SU-DHL-6 (cell line): ENCODE data around the gene ZSWIM7.

Source experiments
- H2AFZ ChIP-seq: fragments of 200-600 bp; sonication (generic); 2 replicates; pipeline ENCODE4 v1.6.1; 2014; ENCODE audit warnings: low read depth, mild to moderate bottlenecking, moderate library complexity, mixed read lengths, antibody characterized with exemption, low read length; ENCODE audit not compliant: severe bottlenecking
- H3F3A ChIP-seq: fragments of 200-600 bp; shearing (Covaris generic); 2 replicates; pipeline ENCODE4 v1.6.0; 2016; ENCODE audit warnings: antibody characterized with exemption, mild to moderate bottlenecking; ENCODE audit not compliant: insufficient read depth
- H3K27ac ChIP-seq: fragments of 200-600 bp; sonication (generic); 2 replicates; pipeline ENCODE4 v1.5.1; 2016; ENCODE audit warnings: low read depth, mild to moderate bottlenecking, low read length, moderate library complexity, mixed read lengths
- H3K27me3 ChIP-seq: fragments of 200-600 bp; sonication (generic), shearing (Covaris generic); 2 replicates; pipeline ENCODE4 v1.6.0; 2014; ENCODE audit warnings: mild to moderate bottlenecking, low read length
- H3K36me3 ChIP-seq: fragments of 200-600 bp; sonication (generic); 2 replicates; pipeline ENCODE4 v1.6.1; 2014; ENCODE audit warnings: mild to moderate bottlenecking, low read length, mixed read lengths
- H3K4me2 ChIP-seq: fragments of 300-600, 200-600 bp; shearing (Covaris generic), sonication (generic); 2 replicates; pipeline ENCODE4 v1.6.0; 2014; ENCODE audit warnings: low read length, low read depth, mild to moderate bottlenecking; ENCODE audit not compliant: poor library complexity, severe bottlenecking
- H3K4me3 ChIP-seq: fragments of 200-600 bp; sonication (generic); 2 replicates; pipeline ENCODE4 v1.5.1; 2014; ENCODE audit warnings: antibody characterized with exemption, low read length, mild to moderate bottlenecking, mixed read lengths; ENCODE audit not compliant: insufficient read depth, poor library complexity, severe bottlenecking
- H3K79me2 ChIP-seq: fragments of 200-600 bp; sonication (generic); 2 replicates; pipeline ENCODE4 v1.6.1; 2014; ENCODE audit warnings: mild to moderate bottlenecking, low read length, moderate library complexity; ENCODE audit not compliant: insufficient read depth
- H3K9ac ChIP-seq: fragments of 200-600 bp; sonication (generic); 2 replicates; pipeline ENCODE4 v1.7.0; 2014; ENCODE audit warnings: mild to moderate bottlenecking, low read length
- H3K9me2 ChIP-seq: fragments of 200-600 bp; sonication (generic); replicated peaks from 2 replicates; pipeline ENCODE4 v1.6.1; 2014; ENCODE audit warnings: low read length; ENCODE audit not compliant: insufficient read depth
- H3K9me3 ChIP-seq: fragments of 200-600 bp; sonication (generic); 2 replicates; pipeline ENCODE4 v1.6.1; 2014; ENCODE audit warnings: low read length, mixed read lengths; ENCODE audit not compliant: insufficient read depth
- H4K20me1 ChIP-seq: fragments of 200-600 bp; sonication (generic); 2 replicates; pipeline ENCODE4 v1.6.1; 2014; ENCODE audit warnings: low read depth, mild to moderate bottlenecking, antibody characterized with exemption, low read length, moderate library complexity, mixed read lengths
- CTCF ChIP-seq: fragments of 200-600 bp; sonication (generic); IDR thresholded peaks from one replicate; pipeline ENCODE4 v1.5.1; 2017; ENCODE audit warnings: antibody characterized with exemption, mild to moderate bottlenecking, low read length, moderate library complexity; ENCODE audit not compliant: insufficient read depth, poor library complexity, severe bottlenecking
- EZH2phosphoT487 ChIP-seq: fragments of 200-600 bp; sonication (generic), shearing (Covaris generic); conservative IDR thresholded peaks from 2 replicates; pipeline ENCODE4 v1.6.1; 2018; ENCODE audit warnings: mild to moderate bottlenecking, antibody characterized with exemption, low read length, moderate library complexity, mixed read lengths

Gene ZSWIM7

DNA sequence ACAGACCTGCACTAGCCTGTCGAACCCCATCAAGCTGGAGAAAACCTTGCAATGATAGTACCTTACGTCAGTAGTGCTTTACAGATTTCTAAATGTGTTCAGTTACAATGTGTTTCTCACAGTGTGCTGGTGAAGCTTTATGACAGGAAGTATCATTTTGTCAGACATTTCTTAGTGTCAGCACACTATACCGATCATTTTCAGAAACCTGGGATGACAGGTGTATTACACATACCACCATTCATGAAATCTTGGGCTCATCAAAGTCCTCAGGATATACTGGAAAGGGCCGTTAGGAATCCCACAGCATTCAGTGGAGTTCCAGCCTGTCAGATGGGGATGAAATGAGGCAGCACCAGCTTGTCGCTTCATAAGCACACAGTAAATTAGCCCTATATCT is 27.4 kb upstream of the ZSWIM7 start:
- Histone ChIP-seq H4K20me1 (0 out of 2 replicates have a peak, but pooled peaks cover 6% of the 10 kb centered on the region), H3K9me3 (no peaks in the 10 kb centered on the region), H3K4me2 (no peak overlapping the region), H3K9ac (no peak overlapping the region), H3K4me3 (no peak overlapping the region), H3F3A (peaks cover 25% of the 10 kb centered on the region; the same call in 1 of the 2 replicates), H3K27ac (no peak overlapping the region), H3K36me3 (peaks cover 76% of the 10 kb centered on the region), H3K9me2 (no peaks in the 10 kb centered on the region), H2AFZ (no peak overlapping the region), H3K79me2 (no peaks in the 10 kb centered on the region; the same call in 1 of the 2 replicates), H3K27me3 (no peaks in the 10 kb centered on the region)
- TF ChIP-seq CTCF (no peak), EZH2phosphoT487 (no peak)

DNA sequence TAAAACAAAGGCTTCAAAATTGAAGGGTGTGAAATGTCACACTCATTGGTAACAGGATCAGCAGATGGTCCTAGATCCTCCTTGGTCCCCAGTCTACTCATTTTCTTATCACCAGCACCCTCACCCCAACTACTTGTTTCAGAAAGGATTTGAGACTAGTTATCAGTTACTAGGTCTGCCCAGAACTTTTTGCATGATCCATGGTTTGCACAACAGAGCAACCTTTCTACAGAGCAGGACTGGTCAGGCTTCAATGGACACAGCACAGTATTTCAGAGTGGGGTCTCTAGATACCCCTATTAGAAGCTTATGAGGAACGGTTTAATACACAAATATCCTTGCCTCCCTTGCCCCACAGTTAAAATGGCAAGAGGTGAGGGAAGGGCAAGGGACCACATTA is 25.7 kb upstream of the ZSWIM7 start:
- Histone ChIP-seq H3F3A (peaks cover 20% of the 10 kb centered on the region; the same call in 1 of the 2 replicates), H3K36me3 (peaks cover 60% of the 10 kb centered on the region), H2AFZ (no peak overlapping the region), H3K4me2 (no peak overlapping the region), H3K9me3 (no peaks in the 10 kb centered on the region), H4K20me1 (0 out of 2 replicates have a peak, but pooled peaks cover 6% of the 10 kb centered on the region), H3K27ac (no peak overlapping the region), H3K27me3 (no peaks in the 10 kb centered on the region), H3K9me2 (no peaks in the 10 kb centered on the region), H3K9ac (no peak overlapping the region), H3K4me3 (no peak overlapping the region), H3K79me2 (peaks cover 2% of the 10 kb centered on the region)
- TF ChIP-seq EZH2phosphoT487: no peak

DNA sequence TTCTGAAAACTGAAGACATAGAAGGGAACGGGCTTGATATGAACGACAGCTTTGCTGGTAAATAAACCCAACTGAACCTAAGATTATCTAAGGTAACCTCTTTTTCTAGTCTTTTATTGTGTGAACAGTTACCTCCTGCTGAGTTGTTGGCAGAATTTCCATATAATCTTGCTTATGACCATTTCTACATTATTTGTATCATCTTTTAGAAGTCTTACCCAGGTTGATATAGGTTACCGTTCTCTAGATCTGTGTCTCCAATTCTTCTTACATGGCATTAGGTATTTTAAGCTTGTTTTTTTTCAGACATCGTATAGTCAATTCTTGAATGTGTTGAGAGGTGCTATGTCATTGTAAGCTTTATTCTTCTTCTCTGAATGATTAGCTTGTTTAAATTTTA is 24.4 kb upstream of the ZSWIM7 start:
- 0 out of 2 replicates have a peak, but pooled peaks cover 6% of the 10 kb centered on the region for H4K20me1 ChIP-seq
- H3K79me2 ChIP-seq: peaks cover 8% of the 10 kb centered on the region
- no peaks in the 10 kb centered on the region for H3K9me2 ChIP-seq
- H3F3A ChIP-seq: peaks cover 14% of the 10 kb centered on the region; the same call in 1 of the 2 replicates
- no peak overlapping the region for H3K9ac ChIP-seq
- H3K4me2 ChIP-seq: no peak overlapping the region
- no peak overlapping the region for H3K27ac ChIP-seq
- H3K36me3 ChIP-seq: peaks cover 49% of the 10 kb centered on the region
- no peak overlapping the region for H2AFZ ChIP-seq
- TF ChIP-seq CTCF (no peak), EZH2phosphoT487 (no peak)
- no peaks in the 10 kb centered on the region for H3K9me3 ChIP-seq
- no peak overlapping the region for H3K4me3 ChIP-seq
- H3K27me3 ChIP-seq: no peaks in the 10 kb centered on the region

DNA sequence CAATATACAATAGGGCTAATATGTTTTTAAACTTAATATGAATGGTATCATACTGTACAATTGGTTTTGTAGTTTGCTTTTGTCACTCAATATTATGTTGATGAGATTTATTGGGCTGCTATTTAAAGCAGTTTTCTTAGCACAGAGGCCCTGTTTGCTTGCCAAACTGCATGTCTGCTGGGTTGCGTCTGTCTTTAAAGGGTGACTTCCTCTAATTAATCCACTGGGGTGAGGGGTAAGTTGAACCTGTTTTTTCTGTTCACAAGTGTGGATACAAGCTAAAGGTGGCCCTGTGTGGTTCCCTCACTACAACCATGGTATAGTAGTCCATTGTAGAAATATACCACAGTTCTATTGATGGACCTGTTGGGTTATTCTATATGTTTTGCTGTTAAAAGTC is 19.8 kb upstream of the ZSWIM7 start:
- Histone ChIP-seq H3K79me2 (peaks cover 13% of the 10 kb centered on the region), H3K9ac (no peak overlapping the region), H3F3A (peaks cover 26% of the 10 kb centered on the region; the same call in 1 of the 2 replicates), H2AFZ (no peak overlapping the region), H3K4me3 (no peak overlapping the region), H3K27me3 (no peaks in the 10 kb centered on the region), H3K9me2 (no peaks in the 10 kb centered on the region), H3K4me2 (no peak overlapping the region), H3K36me3 (peaks cover 24% of the 10 kb centered on the region), H4K20me1 (peaks cover 15% of the 10 kb centered on the region; the same call in 1 of the 2 replicates), H3K9me3 (no peaks in the 10 kb centered on the region), H3K27ac (no peak overlapping the region)
- TF ChIP-seq EZH2phosphoT487 (no peak), CTCF (no peak)
